Skeletal muscle tissue (tissue), 4 donors: Measurements from ENCODE around the gene PGBD2. TPM values are rescaled to one million over a fixed set of nuclear protein-coding genes. Genes with fewer than 3 reads are reported as not detected.
A peak's percentile ranks its signal among the peaks of the same experiment; 100 is the strongest.
"Not testable (repeated sequence)": the region's sequence is repeated elsewhere in the genome, so short reads cannot be mapped to it uniquely, and the experiment has no call there.

ENCODE experiments used
- H3K27ac ChIP-seq: one replicate; pipeline ENCODE4 v1.7.0; 2013; ENCODE audit warnings: mild to moderate bottlenecking, low read depth, low read length, inconsistent platforms
- H3K27me3 ChIP-seq, 3 donors: one replicate each; pipeline ENCODE4 v1.7.0; 2013; ENCODE audit warnings: low read length in 3 of 3; ENCODE audit not compliant: control insufficient read depth in 3 of 3, insufficient read depth in 3 of 3
- H3K36me3 ChIP-seq, 3 donors: one replicate each; pipeline ENCODE4 v1.7.0; 2013; ENCODE audit warnings: low read length in 3 of 3; ENCODE audit not compliant: control insufficient read depth in 3 of 3, insufficient read depth in 3 of 3
- H3K4me1 ChIP-seq, 3 donors: one replicate each; pipeline ENCODE4 v1.7.0; 2013; ENCODE audit warnings: low read length in 3 of 3, mild to moderate bottlenecking in 3 of 3; ENCODE audit not compliant: control insufficient read depth in 3 of 3, insufficient read depth in 3 of 3
- H3K4me3 ChIP-seq, 3 donors: one replicate each; pipeline ENCODE4 v1.7.0; 2013; ENCODE audit warnings: low read length in 3 of 3
- H3K9ac ChIP-seq, 3 donors: one replicate each; pipeline ENCODE4 v1.7.0; 2013; ENCODE audit warnings: low read length in 3 of 3, mild to moderate bottlenecking in 3 of 3, moderate library complexity in 2 of 3, low read depth in 1 of 3
- H3K9me3 ChIP-seq, 3 donors: one replicate each; pipeline ENCODE4 v1.7.0; 2013; ENCODE audit warnings: low read length in 3 of 3; ENCODE audit not compliant: control insufficient read depth in 3 of 3
- total RNA-seq: library from RNA; depleted of rRNA; stranded (reverse); fragments of >200 nt; gene quantifications from one replicate; pipeline ENCODE4 v1.2.3, GENCODE V29; 2014
- donor health status: Osteomylitis.

PGBD2 gene
- total RNA-seq, 1 donor from 2014 or later, result 4.2 TPM

GRCh38 chr1:248862998-248863881, 42.8 kb upstream of the PGBD2 start:
- peak overlapping the region; percentile 52 to 84 (median 59) for H3K9ac ChIP-seq
- peak overlapping the region; percentile 79 to 84 (median 82) for H3K4me3 ChIP-seq
- H3K36me3 ChIP-seq, result no peaks in the 10 kb centered on the region
- no peaks in the 10 kb centered on the region for H3K9me3 ChIP-seq
- peaks cover 24 to 28% (median 28%) of the 10 kb centered on the region in 3 donors for H3K4me1 ChIP-seq
- no peaks in the 10 kb centered on the region for H3K27me3 ChIP-seq
- no peak overlapping the region for H3K27ac ChIP-seq

DNA sequence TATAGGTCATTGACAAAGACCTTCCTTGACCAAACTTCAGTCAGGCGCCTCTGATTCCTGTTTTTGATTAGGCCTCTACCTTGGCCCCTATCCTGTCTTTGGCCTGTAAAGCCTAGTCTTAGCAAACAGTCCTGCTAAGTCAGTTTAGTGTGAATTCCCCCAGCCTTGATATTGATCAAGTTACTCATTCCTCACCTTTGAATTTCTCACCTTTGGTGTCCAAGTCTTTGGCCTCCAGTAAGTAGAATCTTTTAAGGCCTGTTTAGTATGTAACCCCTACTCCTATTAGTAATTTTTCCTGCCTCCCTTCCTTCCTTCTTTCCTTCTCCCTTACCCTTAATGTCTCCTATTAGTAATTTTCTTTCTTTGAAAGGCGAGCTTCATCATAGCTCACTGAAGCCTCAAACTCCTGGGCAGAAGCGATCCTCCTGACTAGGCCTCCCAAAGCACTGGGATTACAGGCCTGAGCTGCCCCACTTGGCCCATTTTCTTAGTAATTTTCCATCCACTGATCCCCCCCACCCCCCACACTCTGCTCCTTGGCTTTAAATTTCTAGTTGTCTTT, 34.1 kb upstream of the PGBD2 start:
- no peaks in the 10 kb centered on the region for H3K27me3 ChIP-seq
- no peaks in the 10 kb centered on the region for H3K36me3 ChIP-seq
- H3K27ac ChIP-seq, result no peak overlapping the region
- no peak overlapping the region for H3K9ac ChIP-seq
- H3K9me3 ChIP-seq, result no peaks in the 10 kb centered on the region
- peaks cover 4 to 12% (median 5%) of the 10 kb centered on the region in 3 donors for H3K4me1 ChIP-seq
- no peak overlapping the region for H3K4me3 ChIP-seq

- Histone ChIP-seq H3K27me3 (no peaks in the 10 kb centered on the region), H3K9ac (peak overlapping the region; percentile 94 to 97 (median 96)), H3K9me3 (no peaks in the 10 kb centered on the region), H3K4me3 (peak overlapping the region; percentile 83 to 98 (median 95)), H3K27ac (peak overlapping the region; percentile 94), H3K36me3 (no peaks in the 10 kb centered on the region), H3K4me1 (peaks cover 4 to 12% (median 5%) of the 10 kb centered on the region in 3 donors)
Measured at GRCh38 chr1:248872752-248873408, 33.2 kb upstream of the PGBD2 start.

DNA sequence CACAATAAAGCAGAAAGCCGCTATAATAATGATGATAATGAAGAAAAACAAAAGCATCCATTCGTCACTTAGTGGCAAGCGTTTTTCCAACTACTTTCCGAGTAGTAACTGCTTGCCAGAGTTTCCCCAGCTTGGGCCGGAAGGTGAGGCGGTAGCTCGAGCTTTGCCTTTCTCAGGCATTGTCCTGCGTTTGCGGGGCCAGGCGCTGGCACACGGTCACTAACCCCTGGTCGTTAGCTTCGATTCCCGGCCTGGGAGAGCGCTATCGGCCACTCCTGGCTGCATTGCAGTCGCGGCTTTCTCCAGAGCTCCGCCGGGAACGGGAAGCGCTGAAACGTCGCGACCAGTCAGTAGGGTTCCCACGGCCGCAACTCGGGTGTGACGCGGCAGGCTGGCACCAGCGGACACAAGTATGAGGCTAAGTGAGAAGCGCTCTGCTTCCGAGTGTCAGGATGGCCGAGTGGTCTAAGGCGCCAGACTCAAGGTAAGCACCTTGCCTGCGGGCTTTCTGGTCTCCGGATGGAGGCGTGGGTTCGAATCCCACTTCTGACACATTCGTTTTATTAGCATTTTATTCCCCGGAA, 32.5 kb upstream of the PGBD2 start:
- Histone ChIP-seq H3K9me3 (no peaks in the 10 kb centered on the region), H3K27me3 (no peaks in the 10 kb centered on the region), H3K4me1 (peaks cover 4 to 12% (median 5%) of the 10 kb centered on the region in 3 donors), H3K9ac (peak overlapping the region; percentile 94 to 97 (median 96)), H3K4me3 (peak overlapping the region; percentile 83 to 98 (median 95)), H3K36me3 (no peaks in the 10 kb centered on the region), H3K27ac (peak overlapping the region; percentile 94)

DNA sequence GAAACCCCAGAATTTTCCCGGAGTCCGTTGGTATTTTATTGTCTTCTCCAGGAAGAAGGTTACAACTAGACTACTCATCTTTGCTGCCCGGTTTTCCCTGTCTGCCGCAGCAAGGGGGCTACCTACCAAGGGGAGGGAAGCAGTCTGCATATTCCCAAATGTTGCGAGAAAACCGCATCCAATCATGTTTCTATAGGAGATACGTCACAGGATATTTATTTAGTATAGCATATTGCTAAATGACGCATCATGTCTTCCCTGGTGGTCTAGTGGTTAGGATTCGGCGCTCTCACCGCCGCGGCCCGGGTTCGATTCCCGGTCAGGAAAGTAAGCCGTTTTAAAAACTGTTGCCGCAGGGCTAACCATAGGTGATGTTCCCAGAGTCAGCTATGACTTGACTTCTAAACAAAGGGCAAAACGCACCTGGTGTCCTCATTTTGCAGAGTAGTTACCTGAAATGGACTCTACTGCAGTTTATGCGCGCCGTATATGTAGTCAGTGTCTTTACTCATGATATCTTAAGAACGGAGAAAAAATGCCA, 32.0 kb upstream of the PGBD2 start:
- peak overlapping the region; percentile 94 to 97 (median 96) for H3K9ac ChIP-seq
- H3K27me3 ChIP-seq, result no peaks in the 10 kb centered on the region
- H3K27ac ChIP-seq, result peak overlapping the region; percentile 94
- no peaks in the 10 kb centered on the region for H3K9me3 ChIP-seq
- peaks cover 4 to 12% (median 5%) of the 10 kb centered on the region in 3 donors for H3K4me1 ChIP-seq
- H3K4me3 ChIP-seq, result peak overlapping the region; percentile 83 to 98 (median 95)
- no peaks in the 10 kb centered on the region for H3K36me3 ChIP-seq

GRCh38 chr1:248881261-248881660, 24.8 kb upstream of the PGBD2 start:
- Histone ChIP-seq H3K36me3 (no peaks in the 10 kb centered on the region), H3K4me1 (no peaks in the 10 kb centered on the region), H3K27ac (no peak overlapping the region), H3K9me3 (no peaks in the 10 kb centered on the region), H3K27me3 (no peaks in the 10 kb centered on the region), H3K4me3 (no peak overlapping the region), H3K9ac (no peak overlapping the region)

GRCh38 chr1:248882427-248882826, 23.6 kb upstream of the PGBD2 start:
- H3K27me3 ChIP-seq, H3K4me3 ChIP-seq, H3K9ac ChIP-seq, H3K9me3 ChIP-seq, H3K36me3 ChIP-seq, H3K27ac ChIP-seq, H3K4me1 ChIP-seq: not testable (repeated sequence)

- H3K36me3 ChIP-seq, result no peaks in the 10 kb centered on the region
- no peak overlapping the region for H3K4me3 ChIP-seq
- no peaks in the 10 kb centered on the region for H3K27me3 ChIP-seq
- no peak overlapping the region for H3K9ac ChIP-seq
- no peak overlapping the region for H3K27ac ChIP-seq
- H3K9me3 ChIP-seq, result no peaks in the 10 kb centered on the region
- no peaks in the 10 kb centered on the region for H3K4me1 ChIP-seq
Measured at GRCh38 chr1:248884632-248885295, 21.3 kb upstream of the PGBD2 start.

DNA sequence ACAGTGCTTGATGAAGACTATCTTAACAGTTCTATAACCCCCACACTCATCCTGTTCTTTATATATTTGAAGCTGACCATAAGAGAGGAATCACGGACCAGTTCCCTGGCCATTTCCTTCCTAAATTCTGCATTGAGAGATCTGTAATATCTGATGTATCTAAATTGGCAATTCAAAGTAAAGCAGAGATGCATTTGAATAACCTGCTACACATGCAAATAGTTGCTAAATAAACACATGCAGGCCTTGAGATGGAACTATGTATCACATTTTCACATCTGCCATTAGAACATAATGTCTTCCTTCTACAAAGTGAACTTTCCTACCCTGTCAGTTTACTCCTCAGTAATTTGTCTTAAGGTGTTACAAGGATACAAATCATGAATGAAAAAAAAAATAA, 20.4 kb upstream of the PGBD2 start:
- Histone ChIP-seq H3K4me3 (no peak overlapping the region), H3K27me3 (peaks cover 0 to under 1% (median 0%) of the 10 kb centered on the region in 3 donors), H3K9ac (no peak overlapping the region), H3K36me3 (no peaks in the 10 kb centered on the region), H3K27ac (no peak overlapping the region), H3K9me3 (no peaks in the 10 kb centered on the region), H3K4me1 (no peaks in the 10 kb centered on the region)
